HG02759 (cell line): ENCODE results near the gene SLC11A1.
A peak's percentile ranks its signal among the peaks of the same experiment; 100 is the strongest.

Experiments used
- ATAC-seq: cut with Tn5 transposase; IDR thresholded peaks from one replicate; pipeline ENCODE4 v1.9.1; 2021; ENCODE audit warnings: mild to moderate bottlenecking, moderate library complexity; ENCODE audit not compliant: unreplicated experiment

SLC11A1 gene

GRCh38 chr2:218392891-218393462, 10.9 kb downstream of the SLC11A1 start:
- no peak for ATAC-seq

- ATAC-seq = no peak
Measured at GRCh38 chr2:218393750-218394290, 11.7 kb downstream of the SLC11A1 start.

GRCh38 chr2:218394298-218395089, 12.4 kb downstream of the SLC11A1 start:
- ATAC-seq = no peak

GRCh38 chr2:218395090-218395444, 13.0 kb downstream of the SLC11A1 start:
- no peak for ATAC-seq

GRCh38 chr2:218395456-218395825, 13.4 kb downstream of the SLC11A1 start:
- ATAC-seq = no peak

- peak; percentile 52 for ATAC-seq
Measured at GRCh38 chr2:218395826-218396687, 14.0 kb downstream of the SLC11A1 start.

GRCh38 chr2:218396688-218397462, 14.8 kb downstream of the SLC11A1 start:
- ATAC-seq = no peak

- ATAC-seq = no peak
Measured at GRCh38 chr2:218397463-218397819, 15.4 kb downstream of the SLC11A1 start.

GRCh38 chr2:218397820-218398436, 15.9 kb downstream of the SLC11A1 start:
- ATAC-seq = peak; percentile 20

- peak; percentile 22 for ATAC-seq
Measured at GRCh38 chr2:218398437-218399390, 16.6 kb downstream of the SLC11A1 start.

GRCh38 chr2:218399391-218400166, 17.5 kb downstream of the SLC11A1 start, which contains the start of gene CTDSP1:
Gene CTDSP1, plus strand, starts transcription at chr2:218399868. Its CDS starts 223 bp downstream, at chr2:218400091.
- ATAC-seq = peak; percentile 45

GRCh38 chr2:218400167-218400929, 18.3 kb downstream of the SLC11A1 start:
- no peak for ATAC-seq

GRCh38 chr2:218400930-218401881, 19.1 kb downstream of the SLC11A1 start:
- no peak for ATAC-seq

GRCh38 chr2:218401890-218402289, 19.8 kb downstream of the SLC11A1 start:
- ATAC-seq = no peak

GRCh38 chr2:218402491-218402901, 20.4 kb downstream of the SLC11A1 start:
- ATAC-seq = no peak

GRCh38 chr2:218402911-218403411, 20.9 kb downstream of the SLC11A1 start:
- ATAC-seq = no peak
